Thyroid gland (tissue), 4 donors: ENCODE data around the gene NEK6.

Experiments used
- POLR2A ChIP-seq, 2 donors: fragments of 450-650 bp; IDR thresholded peaks; one replicate each; pipeline ENCODE4 v1.6.1; 2017; ENCODE audit warnings: antibody characterized with exemption in 2 of 2, mild to moderate bottlenecking in 2 of 2, moderate library complexity in 1 of 2
- TF ChIP-seq, protein P1 (sequence below), 6 experiments: fragments of 200-600 bp in 3 of 6; fragments of 450-650 bp in 3 of 6; sonication (generic) in 3 of 6; IDR thresholded peaks; one replicate each; pipeline ENCODE4 v1.5.1; 2016 to 2019; ENCODE audit warnings: antibody characterized with exemption in 6 of 6, mild to moderate bottlenecking in 2 of 6, inconsistent platforms in 1 of 6, moderate library complexity in 1 of 6

DNA sequence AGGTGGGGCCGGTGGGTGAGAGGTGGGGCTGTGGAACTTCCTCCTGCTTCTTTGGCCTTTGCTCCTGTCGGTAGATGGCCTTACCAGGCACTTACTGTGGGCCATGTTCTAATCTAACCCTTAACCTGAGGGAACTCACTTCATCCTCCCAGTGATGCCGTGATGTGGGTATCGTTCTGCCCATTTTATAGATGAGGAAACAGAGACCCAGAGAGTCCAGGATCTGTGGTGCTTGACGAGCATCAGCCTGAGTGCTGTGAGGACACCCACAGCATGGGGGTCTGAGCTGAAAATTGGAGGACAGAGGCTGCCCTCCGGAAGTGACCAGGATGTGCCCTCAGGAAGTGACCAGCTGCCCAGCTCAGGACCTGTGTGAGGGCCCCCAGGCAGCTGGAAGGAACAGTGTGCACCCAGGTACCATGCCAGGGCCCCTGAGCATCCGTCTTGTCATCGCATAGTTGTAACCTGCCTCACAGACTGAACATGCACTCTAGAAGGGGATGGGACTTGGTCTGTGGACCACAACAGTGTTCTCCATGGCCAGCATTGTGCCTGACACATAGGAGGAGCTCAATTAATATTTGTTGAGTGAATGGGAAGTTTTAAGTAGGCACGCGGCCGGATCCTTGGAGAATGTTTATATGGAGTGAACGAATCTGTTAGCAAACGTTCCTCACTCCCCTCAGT, 8.5 kb downstream of the NEK6 start:
- TF ChIP-seq, protein P1, sequence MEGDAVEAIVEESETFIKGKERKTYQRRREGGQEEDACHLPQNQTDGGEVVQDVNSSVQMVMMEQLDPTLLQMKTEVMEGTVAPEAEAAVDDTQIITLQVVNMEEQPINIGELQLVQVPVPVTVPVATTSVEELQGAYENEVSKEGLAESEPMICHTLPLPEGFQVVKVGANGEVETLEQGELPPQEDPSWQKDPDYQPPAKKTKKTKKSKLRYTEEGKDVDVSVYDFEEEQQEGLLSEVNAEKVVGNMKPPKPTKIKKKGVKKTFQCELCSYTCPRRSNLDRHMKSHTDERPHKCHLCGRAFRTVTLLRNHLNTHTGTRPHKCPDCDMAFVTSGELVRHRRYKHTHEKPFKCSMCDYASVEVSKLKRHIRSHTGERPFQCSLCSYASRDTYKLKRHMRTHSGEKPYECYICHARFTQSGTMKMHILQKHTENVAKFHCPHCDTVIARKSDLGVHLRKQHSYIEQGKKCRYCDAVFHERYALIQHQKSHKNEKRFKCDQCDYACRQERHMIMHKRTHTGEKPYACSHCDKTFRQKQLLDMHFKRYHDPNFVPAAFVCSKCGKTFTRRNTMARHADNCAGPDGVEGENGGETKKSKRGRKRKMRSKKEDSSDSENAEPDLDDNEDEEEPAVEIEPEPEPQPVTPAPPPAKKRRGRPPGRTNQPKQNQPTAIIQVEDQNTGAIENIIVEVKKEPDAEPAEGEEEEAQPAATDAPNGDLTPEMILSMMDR (IDR thresholded peaks at IDR 0.05): no peak
- no peak for TF ChIP-seq POLR2A (IDR thresholded peaks at IDR 0.05)
